Measurements from ENCODE around the gene CDC37.

CDC37 gene

GRCh38 chr19:10403137-10404021, at the start of gene CDC37:
TSS of gene CDC37 (minus strand) at chr19:10403542. CDS start at chr19:10403479, 63 bp downstream.
- H3K4me3 ChIP-seq (ENCODE audit: low read length) = peak within 1 kb of the TSS; percentile 90
- no peak for TF ChIP-seq ZNF274 (IDR thresholded peaks at IDR 0.05; ENCODE audit: low read depth, low read length)

DNA sequence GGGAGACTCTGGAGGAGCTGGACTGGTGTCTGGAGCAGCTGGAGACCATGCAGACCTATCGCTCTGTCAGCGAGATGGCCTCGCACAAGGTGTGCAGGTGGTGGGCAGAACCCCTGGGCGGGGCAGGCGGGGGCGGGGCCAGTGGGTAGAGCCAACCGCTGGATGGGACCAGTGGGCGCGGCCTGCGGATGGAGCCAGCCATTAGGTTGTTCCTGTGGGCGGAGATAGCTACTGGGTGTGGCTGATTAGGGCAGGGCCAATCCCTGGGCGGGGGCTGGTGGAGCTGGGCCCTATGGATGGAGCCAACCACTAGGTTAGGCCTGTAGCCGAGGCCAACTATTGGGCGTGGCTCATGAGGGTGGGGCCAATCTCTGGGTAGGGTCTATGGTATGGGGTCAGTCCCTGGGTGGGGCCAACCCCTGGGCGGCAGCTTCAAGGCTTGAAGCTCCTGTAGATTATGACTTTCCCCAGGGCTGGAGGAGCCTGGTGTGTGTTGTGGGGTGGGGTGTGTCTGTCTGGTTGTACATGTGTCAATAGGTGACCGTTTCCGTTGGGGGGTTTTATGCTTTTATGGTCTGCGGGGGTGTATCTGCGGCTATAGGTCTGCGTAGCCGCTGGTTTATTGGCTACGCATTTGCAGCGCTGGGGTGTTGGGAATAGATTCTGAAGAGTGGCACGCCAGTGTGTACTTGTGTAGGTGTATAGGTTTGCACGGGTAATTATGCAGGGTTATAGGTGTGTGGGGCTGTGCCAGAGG, 47.7 kb upstream of the CDC37 start:
- no peak for TF ChIP-seq ZNF274 (IDR thresholded peaks at IDR 0.05; ENCODE audit: low read depth, low read length)
- no peak overlapping the region for H3K4me3 ChIP-seq (ENCODE audit: low read length)

DNA sequence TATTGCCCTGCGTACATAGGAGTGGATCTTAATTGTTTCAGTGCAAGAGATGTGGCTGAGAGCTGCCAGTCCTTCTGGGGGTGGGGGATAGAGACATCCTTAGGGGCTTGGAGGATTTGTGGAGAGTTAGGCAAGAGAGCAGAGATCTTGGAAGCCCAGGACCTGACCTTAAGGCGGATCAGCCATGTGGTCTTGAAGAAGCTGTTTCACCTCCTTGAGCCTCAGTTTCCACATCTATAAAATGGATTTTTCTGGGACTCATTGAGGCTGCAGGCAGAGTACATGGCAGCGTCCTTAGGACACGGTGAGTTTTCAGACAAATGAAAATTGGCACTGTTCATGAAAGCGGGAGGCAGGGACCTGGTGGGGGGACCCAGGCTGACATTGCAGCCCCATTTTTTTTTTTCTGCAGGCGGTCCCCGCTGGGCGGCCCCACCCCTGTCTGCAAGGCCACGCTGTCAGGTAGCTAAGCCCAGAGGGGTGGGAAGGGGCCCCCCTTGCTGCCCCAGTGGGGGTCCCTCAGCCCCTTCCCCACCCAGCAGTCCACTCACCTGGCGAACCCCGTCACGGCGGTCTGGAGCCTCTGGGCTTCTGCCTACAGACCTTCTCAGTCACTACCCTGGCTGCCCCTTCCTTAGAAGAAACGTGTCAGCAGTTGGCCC, 47.0 kb upstream of the CDC37 start:
- TF ChIP-seq ZNF274 (IDR thresholded peaks at IDR 0.05; ENCODE audit: low read depth, low read length) = no peak
- H3K4me3 ChIP-seq (ENCODE audit: low read length) = no peak overlapping the region

GRCh38 chr19:10449037-10449436, 45.7 kb upstream of the CDC37 start:
- TF ChIP-seq ZNF274 (IDR thresholded peaks at IDR 0.05; ENCODE audit: low read depth, low read length) = no peak

GRCh38 chr19:10442698-10443097, 39.4 kb upstream of the CDC37 start:
- no peak overlapping the region for H3K4me3 ChIP-seq (ENCODE audit: low read length)
- no peak for TF ChIP-seq ZNF274 (IDR thresholded peaks at IDR 0.05; ENCODE audit: low read depth, low read length)

More at GRCh38 chr19:10449037-10449436, 45.7 kb upstream of the CDC37 start:
- H3K4me3 ChIP-seq (ENCODE audit: low read length) = no peak overlapping the region

GRCh38 chr19:10439588-10439987, 36.2 kb upstream of the CDC37 start:
- no peak for TF ChIP-seq ZNF274 (IDR thresholded peaks at IDR 0.05; ENCODE audit: low read depth, low read length)
- no peak overlapping the region for H3K4me3 ChIP-seq (ENCODE audit: low read length)

DNA sequence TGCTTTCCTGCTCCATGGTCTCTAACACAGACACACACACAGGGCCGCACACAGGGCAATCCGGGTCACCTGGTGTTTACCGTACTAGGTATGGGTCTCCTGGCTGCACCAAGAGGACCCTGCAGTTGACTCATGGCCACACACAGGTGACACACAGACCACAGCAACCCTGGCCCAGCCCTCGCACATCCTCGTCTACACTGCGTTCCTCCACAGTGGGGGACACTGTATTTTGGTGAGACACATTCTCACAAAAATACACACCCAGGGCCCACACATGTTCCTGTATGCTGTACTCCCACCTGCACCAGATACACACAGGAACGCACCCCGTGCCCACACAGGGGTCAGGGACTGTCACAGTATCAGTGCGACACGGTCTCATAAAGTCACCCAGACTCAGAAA, 29.8 kb upstream of the CDC37 start:
- no peak for TF ChIP-seq ZNF274 (IDR thresholded peaks at IDR 0.05; ENCODE audit: low read depth, low read length)
- no peak overlapping the region for H3K4me3 ChIP-seq (ENCODE audit: low read length)

DNA sequence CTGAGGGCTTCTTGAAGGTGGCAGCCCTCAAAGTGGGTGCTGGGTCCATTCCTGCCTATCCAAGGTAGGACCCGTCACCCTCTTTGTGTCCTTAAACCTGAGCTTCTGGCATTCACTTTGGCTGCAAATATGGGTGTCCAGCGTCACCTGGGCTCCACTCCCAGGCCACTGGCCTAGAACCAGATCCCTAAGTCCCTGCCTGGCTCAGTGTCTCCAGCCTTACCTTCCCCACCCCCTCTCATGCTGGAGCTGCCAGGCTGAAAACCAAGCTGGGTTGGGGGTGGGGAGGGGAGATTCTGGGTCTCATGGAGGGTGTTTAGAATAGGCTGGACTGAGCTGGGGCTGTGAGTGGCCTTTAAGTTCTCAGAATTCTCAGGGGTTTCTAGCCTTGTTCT, 29.4 kb upstream of the CDC37 start:
- H3K4me3 ChIP-seq (ENCODE audit: low read length) = no peak overlapping the region; the same call in 1 of the 2 replicates
- TF ChIP-seq ZNF274 (IDR thresholded peaks at IDR 0.05; ENCODE audit: low read depth, low read length) = no peak

- TF ChIP-seq ZNF274 (IDR thresholded peaks at IDR 0.05; ENCODE audit: low read depth, low read length) = no peak
- peak overlapping the region; percentile 51; the same call in 1 of the 2 replicates for H3K4me3 ChIP-seq (ENCODE audit: low read length)
Observed at GRCh38 chr19:10431943-10432735, 28.8 kb upstream of the CDC37 start.

DNA sequence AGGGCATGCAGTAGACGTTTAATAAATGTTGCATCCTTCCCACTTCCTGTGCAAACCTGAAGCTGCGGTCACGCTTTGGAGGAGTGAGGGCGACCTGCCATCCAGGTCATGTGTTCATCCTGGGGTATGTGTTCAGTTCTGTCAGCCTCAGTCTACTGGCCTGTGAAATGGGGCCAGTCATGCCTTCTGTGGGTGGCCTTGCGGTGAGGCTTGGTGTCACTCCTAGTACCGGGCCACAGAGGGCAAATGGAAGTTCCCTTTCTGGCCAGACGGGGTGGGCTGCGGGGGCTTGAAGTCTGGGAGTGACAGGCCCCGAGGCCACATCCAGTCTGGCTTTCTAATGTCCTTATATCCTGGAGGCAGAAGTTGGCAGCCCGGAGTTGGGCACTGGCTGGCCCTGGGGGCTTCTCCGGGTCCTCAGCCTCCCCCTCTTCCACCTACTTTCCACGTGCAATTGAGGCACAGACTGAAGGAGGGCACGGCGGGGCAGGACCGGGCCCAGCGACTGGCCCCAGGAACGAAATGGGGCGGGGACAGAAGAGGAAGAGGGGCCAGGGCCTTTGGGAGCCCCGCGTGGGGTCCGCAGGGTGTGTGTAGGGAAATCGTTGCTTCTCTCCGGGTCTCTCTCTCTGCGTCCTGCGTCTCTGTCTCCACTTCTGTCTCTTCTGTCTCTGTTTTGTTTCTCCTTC, 28.1 kb upstream of the CDC37 start:
- TF ChIP-seq ZNF274 (IDR thresholded peaks at IDR 0.05; ENCODE audit: low read depth, low read length) = no peak
- H3K4me3 ChIP-seq (ENCODE audit: low read length) = peak overlapping the region; percentile 51; the same call in 1 of the 2 replicates

DNA sequence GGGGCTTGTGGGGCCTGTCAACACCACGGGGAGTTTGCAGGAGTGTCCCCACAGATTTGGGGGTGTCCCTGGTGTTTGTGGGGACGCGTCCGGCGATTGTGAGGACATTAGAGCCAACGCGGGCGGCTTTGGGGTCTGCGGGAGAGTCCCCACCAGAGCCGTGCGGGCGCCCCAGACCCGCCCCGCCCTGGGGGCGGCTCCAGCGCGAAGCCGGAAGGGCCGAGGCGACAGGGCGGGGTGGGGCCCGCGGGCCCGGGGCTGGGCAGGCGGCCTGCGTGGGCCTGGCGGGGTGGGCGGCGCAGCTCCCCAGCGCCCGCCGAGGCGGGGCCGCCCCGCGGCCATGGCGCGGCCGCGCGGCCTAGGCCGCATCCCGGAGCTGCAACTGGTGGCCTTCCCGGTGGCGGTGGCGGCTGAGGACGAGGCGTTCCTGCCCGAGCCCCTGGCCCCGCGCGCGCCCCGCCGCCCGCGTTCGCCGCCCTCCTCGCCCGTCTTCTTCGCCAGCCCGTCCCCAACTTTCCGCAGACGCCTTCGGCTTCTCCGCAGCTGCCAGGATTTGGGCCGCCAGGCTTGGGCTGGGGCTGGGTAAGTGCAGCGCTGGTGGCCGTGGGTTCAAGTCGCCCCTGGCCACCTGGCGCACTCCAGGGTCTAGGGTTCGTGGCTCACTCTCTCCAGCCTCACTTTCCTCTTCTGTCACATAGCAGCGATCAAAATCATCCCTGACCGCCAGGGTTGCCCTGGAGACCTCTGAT, 27.3 kb upstream of the CDC37 start:
- H3K4me3 ChIP-seq (ENCODE audit: low read length) = peak overlapping the region; percentile 51; the same call in 1 of the 2 replicates
- TF ChIP-seq ZNF274 (IDR thresholded peaks at IDR 0.05; ENCODE audit: low read depth, low read length) = no peak

DNA sequence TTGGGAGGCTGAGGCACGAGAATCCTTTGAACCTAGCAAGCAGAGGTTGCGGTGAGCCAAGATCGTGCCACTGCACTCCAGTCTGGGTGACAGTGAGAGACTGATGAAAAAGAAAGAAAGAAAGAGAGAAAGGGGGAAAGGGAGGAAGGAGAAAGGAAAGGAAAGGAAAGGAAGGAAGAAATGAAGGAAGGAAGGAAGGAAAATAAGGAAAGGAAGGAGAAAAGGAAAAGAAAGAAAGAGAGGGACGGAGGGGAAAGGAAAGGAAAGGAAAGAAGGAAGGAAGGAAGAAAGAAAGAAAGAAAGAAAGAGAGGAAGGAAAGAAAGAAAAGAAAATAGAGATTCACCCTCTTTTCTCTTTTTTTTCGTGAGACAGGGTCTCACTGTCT, 25.6 kb upstream of the CDC37 start:
- no peak for TF ChIP-seq ZNF274 (IDR thresholded peaks at IDR 0.05; ENCODE audit: low read depth, low read length)
- H3K4me3 ChIP-seq (ENCODE audit: low read length) = no peak overlapping the region

All from GM08714 (cell line).